22Rv1 (cell line): ENCODE measurements around the gene ABI1.

Source experiments
- H3K27ac ChIP-seq: fragments of 450-650 bp; 2 replicates; pipeline ENCODE4 v1.5.1; 2017
- ZFX ChIP-seq: fragments of 450-650 bp; IDR thresholded peaks from 2 replicates; pipeline ENCODE4 v1.6.1; 2017; ENCODE audit warnings: antibody characterized with exemption, borderline replicate concordance
- TF ChIP-seq, protein P1 (sequence below): fragments of 450-650 bp; IDR thresholded peaks from 2 replicates; pipeline ENCODE4 v1.5.1; 2017; ENCODE audit warnings: mild to moderate bottlenecking

The ABI1 gene

GRCh38 chr10:26844396-26844975, 16.3 kb downstream of the ABI1 start:
- no peak for TF ChIP-seq ZFX
- TF ChIP-seq, protein P1, sequence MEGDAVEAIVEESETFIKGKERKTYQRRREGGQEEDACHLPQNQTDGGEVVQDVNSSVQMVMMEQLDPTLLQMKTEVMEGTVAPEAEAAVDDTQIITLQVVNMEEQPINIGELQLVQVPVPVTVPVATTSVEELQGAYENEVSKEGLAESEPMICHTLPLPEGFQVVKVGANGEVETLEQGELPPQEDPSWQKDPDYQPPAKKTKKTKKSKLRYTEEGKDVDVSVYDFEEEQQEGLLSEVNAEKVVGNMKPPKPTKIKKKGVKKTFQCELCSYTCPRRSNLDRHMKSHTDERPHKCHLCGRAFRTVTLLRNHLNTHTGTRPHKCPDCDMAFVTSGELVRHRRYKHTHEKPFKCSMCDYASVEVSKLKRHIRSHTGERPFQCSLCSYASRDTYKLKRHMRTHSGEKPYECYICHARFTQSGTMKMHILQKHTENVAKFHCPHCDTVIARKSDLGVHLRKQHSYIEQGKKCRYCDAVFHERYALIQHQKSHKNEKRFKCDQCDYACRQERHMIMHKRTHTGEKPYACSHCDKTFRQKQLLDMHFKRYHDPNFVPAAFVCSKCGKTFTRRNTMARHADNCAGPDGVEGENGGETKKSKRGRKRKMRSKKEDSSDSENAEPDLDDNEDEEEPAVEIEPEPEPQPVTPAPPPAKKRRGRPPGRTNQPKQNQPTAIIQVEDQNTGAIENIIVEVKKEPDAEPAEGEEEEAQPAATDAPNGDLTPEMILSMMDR, result no peak
- no peak overlapping the region for H3K27ac ChIP-seq

- no peak for TF ChIP-seq ZFX
- TF ChIP-seq, protein P1, result no peak
- no peak overlapping the region for H3K27ac ChIP-seq
Measured at GRCh38 chr10:26843736-26844135, 17.0 kb downstream of the ABI1 start.

- H3K27ac ChIP-seq, result no peak overlapping the region
Measured at GRCh38 chr10:26841733-26842317, 18.9 kb downstream of the ABI1 start.

GRCh38 chr10:26840938-26841732, 19.6 kb downstream of the ABI1 start:
- TF ChIP-seq, protein P1, result no peak
- no peak for TF ChIP-seq ZFX
- no peak overlapping the region for H3K27ac ChIP-seq

More at GRCh38 chr10:26841733-26842317, 18.9 kb downstream of the ABI1 start:
- TF ChIP-seq, protein P1, result no peak
- TF ChIP-seq ZFX, result no peak

GRCh38 chr10:26839966-26840627, 20.7 kb downstream of the ABI1 start:
- no peak for TF ChIP-seq ZFX
- TF ChIP-seq, protein P1, result no peak

DNA sequence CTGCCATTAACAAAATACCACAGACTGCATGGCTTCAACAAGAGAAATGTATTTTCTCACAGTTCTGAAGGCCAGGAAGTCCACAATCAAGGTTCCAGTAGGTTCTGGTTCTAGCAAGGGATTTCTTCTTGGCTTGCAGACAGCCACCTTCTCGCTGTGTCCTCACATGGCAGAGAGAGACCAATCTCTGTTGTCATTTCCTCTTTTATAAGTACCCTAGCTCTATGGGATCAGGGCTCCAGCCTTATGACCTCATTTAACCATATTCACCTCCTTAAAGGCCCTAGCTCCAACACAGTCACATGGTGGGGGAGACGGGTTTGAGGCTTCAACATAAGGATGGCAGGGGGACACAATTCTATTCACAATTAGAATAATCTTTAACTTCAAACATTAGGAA, 23.6 kb downstream of the ABI1 start:
- TF ChIP-seq, protein P1, result no peak
- TF ChIP-seq ZFX, result no peak
- H3K27ac ChIP-seq, result no peak overlapping the region

More at GRCh38 chr10:26839966-26840627, 20.7 kb downstream of the ABI1 start:
- H3K27ac ChIP-seq, result no peak overlapping the region
